DLD1 (cell line): Measurements from ENCODE around the gene GARNL3.

ENCODE experiments used
- in situ Hi-C: cut with HindIII; loops from 2 replicates; pipeline ENCODE4 v1.10.0; 2017; ENCODE audit warnings: low sequenced_read_pairs

GARNL3 gene

DNA sequence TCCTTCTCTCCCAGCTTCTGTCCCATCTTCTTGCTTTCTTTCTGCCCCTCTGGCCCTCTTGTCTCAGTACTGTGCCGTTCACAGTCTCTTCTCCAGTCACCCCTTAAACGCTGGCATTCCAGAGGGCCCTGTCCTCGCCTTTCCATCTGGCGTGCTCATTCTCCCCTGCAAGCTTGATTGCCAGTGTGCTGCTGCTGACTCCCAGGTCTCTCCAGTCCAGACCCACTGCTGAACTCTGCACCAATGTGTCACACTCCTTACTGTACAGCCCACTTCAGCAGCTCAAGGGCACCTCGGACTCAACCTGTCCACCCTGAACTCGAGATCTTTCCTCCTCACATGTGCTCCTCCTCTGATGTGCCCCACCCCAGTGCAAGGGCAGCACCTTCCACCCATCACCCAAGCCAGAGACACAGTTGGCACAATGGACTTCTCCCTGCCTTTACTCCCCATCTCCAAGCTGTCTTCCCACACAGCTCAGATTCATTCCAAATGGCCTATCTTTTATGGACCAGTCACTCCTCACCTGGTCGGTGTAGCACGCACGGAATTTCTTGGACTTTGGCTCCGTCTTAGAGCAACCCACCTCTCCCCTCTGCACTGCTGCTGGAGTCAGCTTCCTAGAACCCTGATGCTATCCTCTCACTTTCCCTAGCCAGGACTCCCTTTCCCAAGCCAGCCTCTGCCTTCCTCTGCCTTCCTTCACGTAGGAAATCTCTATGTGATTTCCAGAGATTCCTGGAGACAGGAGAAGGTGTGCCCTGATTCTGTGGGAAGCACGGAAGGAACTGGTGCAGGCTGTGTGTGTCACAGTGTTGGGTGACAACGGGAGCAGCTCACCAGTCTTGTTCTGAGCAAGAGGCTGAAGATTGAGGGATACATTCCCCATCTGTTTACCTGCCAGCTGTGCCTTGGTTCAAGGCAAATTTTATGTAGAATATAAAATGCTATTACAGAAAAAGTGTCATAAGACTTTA, 106.4 kb downstream of the GARNL3 start:
- in situ Hi-C loops, result no loop called here

DNA sequence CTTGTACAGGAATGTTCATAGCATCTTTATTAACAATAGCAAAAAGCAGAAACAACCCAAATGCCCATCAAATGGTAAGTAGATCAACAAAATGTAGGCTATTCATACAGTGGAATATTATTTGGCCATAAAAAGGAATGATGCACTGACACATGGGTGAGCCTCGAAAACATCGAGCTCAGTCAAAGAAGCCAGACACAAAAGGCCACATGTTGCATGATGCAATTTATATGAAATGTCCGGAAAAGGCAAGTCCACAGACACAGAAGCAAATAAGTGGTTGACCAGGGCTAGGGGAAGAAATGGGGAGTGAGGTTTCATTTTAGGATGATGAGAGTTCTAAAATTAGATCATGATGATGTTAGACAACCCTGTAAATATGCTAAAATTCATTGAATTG, 115.9 kb downstream of the GARNL3 start:
- in situ Hi-C loops, result no loop called here

DNA sequence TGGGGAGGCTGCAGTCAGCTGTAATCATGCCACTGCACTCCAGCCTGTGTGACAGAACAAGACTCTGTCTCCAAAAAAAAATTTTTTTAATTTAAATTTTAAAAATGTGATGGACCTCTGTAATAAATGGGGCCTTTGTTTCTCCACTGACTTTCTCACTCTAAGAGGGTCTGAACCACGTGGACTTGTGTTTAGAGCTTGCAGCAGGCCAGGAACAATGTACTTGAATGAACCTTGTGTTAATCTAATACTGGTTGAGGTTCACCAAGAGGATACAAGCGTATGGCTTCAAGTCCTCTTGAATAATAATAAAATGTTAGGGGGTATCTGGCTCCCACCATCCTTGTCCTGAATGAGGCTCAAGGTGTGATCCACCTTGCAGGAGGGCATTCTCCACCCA, 118.0 kb downstream of the GARNL3 start:
- in situ Hi-C loops, result no loop called here

DNA sequence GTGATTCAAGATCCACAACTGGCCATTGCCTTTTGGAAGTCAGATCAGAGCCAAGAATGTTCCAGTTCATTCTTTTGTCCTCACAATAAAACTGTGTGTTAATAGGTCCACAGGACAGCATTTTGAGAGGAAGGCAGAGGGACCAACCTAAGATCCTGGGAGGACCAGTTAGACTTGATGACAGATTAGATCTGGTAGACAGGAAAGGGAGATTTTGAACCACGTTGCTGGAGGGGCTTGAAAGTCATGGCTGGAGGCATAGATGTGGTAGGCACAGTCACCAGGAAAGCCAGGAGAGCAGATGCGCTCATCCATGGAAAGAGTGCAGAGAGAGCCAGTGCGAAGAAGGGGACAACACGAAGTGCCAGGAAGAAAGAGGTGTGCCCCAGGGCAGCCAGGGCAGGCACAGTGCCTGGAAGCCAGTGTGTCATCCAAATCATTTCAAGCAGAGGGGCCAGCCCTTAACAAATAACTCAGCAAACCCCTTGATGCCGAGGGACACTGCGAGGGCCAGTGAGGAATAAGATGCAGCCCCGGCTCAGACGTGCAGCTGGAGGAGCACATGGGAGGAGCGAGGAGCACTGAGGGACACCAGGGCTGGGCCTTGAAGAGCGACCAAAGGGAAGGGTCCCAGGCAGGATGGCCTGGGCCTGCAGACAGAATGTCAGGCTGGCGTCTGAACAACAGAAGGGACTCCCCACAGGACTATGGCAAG, 119.6 kb downstream of the GARNL3 start:
- in situ Hi-C loops, result no loop called here

DNA sequence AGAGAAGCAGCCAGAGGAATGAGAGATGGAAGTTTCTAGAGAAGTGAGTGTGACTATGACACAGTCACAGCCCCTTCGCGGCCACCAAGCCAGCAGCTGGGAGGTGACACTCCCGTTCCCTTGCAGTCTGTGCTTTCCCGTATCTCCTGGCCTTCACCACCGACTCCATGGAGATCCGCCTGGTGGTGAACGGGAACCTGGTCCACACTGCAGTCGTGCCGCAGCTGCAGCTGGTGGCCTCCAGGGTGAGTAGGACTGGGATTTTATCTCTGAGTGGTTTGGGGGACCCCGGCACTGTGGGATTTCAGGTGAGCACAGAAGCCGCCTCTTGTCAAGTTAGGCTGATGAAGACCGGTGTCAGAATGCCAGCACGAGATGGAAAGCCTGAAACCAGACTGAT, 120.3 kb downstream of the GARNL3 start:
- in situ Hi-C loops, result no loop called here

DNA sequence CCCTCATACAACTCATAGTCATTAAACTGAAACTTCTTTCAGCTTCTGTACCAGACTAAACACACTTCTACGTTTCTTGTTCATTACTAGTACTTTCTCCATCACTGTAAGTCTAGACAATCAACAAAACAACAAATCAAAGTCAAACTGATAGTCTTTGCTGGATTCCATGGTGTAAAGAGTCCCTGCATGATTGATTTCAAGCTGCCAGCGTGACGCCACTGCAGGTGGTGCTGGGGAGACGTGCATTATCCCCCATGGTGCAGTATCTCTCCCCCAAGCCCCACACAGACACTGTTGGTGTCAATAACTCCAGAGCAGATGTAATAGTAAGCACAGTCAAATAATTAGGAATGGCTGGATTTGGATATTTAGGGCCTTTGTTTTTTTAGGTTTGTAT, 121.7 kb downstream of the GARNL3 start:
- in situ Hi-C loops, result no loop called here

DNA sequence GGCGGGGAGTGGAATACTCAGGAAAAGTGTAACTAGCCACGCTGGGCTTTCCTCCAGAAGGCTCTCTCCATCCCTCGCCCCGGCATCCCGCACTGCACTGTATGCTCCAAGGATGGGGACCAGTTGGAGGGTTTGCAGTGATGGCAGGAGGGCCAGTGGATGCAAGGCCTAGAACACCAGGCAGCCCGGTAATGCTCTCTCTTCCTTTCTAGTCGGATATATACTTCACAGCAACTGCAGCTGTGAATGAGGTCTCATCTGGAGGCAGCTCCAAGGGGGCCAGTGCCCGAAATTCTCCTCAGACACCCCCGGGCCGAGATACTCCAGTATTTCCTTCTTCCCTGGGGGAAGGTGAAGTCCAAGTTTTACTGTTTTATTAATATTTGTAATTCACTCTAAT, 122.4 kb downstream of the GARNL3 start:
- in situ Hi-C loops, result no loop called here

DNA sequence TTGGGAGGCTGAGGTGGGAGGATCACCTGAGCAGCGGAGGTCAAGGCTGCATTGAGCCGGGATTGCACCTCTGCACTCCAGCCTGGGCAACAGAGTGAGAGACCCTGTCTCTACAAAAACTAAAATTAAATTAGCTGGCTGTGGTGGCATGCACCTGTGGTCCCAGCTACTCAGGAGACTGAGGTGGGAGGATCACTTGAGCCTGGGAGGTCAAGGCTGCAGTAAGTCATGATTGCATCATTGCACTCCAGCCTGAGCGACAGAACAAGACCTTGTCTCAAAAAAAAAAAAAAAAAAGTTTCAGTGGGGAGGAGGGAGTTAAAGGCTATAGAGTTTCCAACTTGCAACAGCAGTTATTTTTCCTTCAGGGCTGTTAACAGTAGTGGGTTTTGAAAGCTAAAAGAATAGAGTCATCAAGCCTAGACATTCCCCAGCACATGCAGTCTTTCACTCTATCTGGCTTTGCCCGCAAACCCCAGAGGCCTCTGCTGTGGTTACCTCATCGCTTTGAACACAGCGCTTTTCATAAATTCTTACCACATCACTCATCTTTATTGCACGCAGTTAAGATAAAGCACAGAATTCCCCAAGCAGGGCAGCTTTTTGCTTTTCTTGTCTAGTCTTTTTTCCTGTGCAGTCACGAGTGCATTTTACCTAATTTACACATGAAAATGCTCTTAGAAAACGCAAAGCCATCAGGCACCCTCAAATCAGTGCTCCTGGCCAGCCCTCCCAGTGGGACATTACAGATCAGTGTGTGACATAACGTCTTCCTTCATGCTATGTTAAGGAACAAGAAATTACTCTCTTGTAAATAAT, 123.7 kb downstream of the GARNL3 start:
- in situ Hi-C loops, result no loop called here

DNA sequence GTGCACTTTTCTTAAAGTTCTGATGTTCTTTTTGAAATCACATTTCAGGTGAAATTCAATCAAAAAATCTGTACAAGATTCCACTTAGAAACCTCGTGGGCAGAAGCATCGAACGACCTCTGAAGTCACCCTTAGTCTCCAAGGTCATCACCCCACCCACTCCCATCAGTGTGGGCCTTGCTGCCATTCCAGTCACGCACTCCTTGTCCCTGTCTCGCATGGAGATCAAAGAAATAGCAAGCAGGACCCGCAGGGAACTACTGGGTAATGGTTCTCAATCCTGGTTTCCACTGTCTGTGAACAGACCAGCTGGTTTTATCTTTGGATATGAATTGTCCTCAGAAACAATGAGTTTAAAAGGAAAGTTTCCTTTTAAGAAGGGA, 124.3 kb downstream of the GARNL3 start:
- in situ Hi-C loops, result no loop called here

DNA sequence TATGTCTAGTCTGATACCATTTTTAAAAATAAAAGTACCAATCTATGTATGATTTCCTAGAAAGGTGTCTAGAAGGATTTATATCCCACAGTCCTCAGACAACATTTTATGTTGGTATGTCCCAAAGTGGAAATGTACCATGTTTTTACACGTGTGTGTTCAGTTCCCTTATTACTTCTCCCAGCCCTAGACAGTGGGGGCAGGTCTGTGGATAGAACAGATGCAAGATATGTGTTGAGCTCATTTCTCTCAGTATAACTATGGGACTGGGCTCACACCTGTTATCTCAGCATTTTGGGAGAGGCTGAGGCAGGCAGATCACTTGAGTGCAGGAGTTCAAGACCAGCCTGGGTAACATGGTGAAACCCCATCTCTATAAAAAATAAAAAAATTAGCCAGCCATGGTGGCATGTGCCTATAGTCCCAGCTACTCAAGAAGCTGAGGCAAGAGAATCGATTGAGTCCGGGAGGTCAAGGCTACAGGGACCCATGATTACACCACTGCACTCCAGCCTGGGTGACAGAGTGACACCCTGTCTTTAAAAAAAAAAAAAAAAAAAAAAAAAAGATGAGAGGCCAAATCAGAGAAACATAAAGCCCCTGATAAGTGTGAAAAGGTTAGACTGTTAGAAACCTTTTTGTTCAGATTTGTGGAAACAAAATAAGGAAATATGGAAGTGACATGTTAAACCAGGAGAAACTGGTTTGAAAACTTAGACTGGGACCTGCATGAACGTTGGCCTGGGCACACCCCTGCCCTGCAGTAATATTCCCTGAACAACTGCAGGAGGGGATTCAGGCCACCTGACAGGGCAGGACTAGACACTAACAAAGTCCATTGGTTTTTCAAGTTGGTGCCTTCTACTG, 125.0 kb downstream of the GARNL3 start:
- in situ Hi-C loops, result no loop called here

DNA sequence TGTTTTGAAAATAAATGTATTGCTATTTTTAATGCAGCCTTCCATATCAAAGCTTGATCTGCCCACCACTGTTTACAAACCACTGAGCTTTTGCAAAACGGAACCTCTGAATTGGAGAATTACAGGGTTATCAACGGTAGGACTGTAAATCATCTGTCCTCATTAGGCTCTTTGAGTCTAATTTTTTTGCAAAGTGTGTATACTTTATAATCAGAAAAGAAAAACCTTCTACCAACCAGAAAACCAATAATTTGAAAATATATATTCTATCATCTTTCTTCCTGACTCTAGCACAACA, 125.6 kb downstream of the GARNL3 start:
- in situ Hi-C loops, result no loop called here

DNA sequence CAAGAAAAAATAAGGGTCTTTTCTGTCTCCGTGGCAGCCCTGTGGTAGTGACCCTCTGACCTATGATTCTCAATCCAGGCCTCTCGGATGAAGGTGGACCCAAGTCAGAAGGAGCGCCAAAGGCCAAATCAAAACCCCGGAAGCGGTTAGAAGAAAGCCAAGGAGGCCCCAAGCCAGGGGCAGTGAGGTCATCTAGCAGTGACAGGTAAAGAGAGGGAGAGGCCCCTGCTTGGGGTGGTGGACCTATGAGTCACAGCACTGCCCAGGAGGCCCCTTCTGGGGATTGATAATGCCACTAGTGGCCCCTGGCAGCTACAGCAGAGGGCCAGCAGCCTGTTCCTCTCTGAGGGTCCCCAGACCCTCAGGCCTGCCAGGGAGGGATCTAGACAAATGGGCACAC, 126.0 kb downstream of the GARNL3 start:
- in situ Hi-C loops, result no loop called here

DNA sequence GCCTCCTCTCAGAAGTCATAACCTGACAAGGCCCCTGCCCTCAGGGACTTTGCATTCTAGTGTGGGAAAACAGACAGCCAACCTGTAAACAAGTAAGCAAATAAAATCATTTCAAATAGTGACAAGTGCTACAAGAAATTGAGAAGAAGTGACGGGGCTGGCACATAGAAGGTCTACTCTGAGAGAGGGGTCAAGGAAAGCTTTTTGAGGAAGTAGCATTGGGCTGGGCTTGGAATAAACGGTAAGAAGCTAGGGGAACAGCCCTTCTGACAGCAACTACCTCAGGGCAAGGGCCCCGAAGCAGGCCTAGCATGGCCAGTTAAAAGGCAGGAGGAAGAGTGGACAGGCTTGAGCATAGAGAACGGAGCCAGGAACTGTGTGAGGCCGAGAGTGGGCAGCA, 127.6 kb downstream of the GARNL3 start:
- in situ Hi-C loops, result no loop called here

DNA sequence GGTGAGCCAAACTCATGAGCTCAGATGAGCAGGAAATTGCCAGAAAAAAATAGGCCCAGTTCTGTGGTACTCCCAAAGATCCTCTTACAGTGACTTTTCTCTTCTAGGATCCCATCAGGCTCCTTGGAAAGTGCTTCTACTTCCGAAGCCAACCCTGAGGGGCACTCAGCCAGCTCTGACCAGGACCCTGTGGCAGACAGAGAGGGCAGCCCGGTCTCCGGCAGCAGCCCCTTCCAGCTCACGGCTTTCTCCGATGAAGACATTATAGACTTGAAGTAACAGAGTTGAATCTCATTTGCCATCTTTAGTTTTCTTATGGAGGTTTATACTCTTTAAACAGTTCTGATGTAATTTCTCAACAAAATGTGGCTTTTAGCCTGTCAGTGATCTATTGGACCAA, 128.4 kb downstream of the GARNL3 start:
- in situ Hi-C loops, result no loop called here

DNA sequence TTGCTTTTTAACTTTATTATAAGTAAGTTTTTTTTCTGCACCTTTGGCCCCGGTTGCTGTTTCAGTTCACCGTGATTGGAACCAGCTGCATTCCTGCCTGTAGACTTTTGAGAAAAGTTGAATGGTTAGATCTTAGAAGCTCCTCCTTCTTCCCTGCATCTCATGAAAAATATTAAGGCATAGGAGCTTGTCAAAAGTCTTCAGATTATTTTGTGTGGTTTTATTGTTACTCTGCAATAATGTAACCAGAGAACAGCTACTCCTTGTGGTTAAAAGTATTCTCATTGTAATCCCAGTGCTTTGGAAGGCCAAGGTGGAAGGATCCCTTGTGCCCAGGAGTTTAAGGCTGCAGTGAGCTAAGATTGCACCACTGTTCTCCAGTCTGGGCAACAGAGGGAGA, 129.1 kb downstream of the GARNL3 start:
- in situ Hi-C loops, result no loop called here

DNA sequence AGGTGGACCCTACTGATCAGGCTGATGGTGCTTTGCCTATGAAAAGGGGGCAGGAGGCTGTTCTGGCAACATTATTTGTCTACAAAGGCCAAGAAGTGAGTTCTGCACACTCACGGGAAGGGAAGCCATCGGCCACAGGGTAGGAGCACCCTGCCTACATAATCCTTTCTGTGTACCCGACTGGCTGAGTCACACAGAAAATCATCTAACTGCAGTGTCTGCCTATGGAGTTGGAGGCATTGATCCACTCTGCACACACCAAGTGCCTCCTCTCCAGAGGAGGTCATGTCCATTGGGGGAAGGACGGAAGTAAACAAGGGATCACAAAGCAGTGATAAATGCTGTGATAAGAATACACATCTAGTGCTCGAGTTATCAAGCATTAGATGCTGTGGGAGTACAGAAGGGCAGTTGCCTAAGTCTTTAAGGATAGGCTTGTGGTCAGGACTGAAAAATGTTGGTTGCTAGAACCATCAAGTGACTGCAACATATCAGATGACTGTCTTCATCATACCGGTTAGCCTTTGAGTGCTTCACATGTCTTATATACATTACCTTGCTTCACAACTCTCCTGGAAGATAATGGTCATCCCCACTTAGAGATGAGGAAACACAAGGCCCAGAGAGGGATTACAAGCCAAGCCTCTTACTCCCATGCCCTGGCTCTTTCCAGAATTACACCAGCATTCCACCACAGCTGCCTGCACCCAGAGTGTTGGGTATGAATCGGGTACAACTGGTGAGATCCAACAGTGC, 131.1 kb downstream of the GARNL3 start:
- in situ Hi-C loops, result no loop called here

DNA sequence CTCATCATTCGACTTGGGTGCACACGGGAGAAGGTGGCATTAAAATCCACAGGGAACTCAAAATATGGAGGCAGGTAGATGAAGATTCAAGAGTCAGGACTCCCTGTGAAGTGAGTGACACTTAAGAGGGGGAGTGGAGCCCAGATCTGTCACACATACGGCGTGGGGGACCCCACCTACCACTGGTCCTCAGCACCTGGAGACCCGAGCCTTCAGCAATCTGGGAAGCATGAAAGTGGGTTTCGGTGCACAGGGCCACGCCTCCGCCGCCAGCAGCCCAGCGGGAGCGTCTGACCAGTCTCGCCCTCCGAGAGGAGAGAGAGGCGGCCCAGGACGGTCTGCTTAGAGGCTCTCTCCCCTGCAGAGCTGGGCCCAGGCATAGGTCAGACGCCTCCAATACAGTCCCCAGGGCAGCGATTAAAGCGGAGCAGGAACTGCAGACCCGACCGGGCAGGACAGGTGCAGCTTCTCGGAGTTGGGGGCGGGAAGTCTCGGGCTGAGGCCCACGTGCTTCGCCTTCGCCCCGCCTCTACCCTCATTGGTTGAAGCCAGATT, 131.8 kb downstream of the GARNL3 start:
- in situ Hi-C loops, result no loop called here

DNA sequence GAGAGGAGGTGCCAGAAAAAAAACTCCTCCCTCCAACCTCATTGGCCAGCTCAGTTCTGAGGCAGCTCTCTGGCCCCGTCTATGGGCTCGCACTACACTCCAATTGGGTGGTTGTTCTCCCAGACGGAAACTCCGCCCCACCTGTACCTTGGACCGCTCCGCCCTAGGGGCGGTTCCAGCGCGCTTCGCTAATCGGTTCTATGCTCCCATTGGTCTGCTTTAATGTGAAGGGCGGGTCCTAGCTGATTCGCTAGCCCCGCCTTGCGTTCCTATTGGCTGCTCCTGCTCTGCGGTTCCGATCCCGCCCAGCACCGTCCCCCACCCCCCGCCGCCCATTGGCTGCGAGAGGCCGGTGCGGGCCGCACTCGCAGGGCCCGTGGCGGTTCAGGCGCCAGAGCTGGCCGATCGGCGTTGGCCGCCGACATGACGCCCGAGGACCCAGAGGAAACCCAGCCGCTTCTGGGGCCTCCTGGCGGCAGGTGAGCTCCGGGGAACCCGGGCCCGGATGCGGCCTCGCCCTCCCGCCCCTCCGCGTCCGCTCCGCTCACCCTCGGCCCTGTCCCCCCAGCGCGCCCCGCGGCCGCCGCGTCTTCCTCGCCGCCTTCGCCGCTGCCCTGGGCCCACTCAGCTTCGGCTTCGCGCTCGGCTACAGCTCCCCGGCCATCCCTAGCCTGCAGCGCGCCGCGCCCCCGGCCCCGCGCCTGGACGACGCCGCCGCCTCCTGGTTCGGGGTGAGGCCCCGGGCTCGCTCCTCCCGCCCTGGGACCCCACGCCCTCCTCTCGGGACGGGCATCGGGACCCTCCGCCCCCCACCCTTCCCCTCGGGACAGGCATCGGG, 132.5 kb downstream of the GARNL3 start, which contains the start of gene SLC2A8:
Gene SLC2A8 (plus strand): TSS at position 362 of the 838 bp plus-strand sequence. CDS start 62 bp downstream, at position 424.
- in situ Hi-C loops, result no loop called here
